SK-N-SH treated with all-trans-retinoic acid at 6 μM for 48 hours (cell line): ENCODE measurements around the gene FAM13A.

Experiments
- BACH2 ChIP-seq: fragments of 250-450 bp; sonication (Bioruptor Pico); IDR thresholded peaks from 2 replicates; pipeline ENCODE4 v1.9.0; 2021; ENCODE audit warnings: mild to moderate bottlenecking, borderline replicate concordance
- ZC3H10 ChIP-seq: fragments of 250-450 bp; sonication (Bioruptor Pico); IDR thresholded peaks from 2 replicates; pipeline ENCODE4 v1.5.1; 2021; ENCODE audit warnings: mild to moderate bottlenecking, moderate library complexity

GRCh38 chr4:88750369-88750768 is 306.6 kb downstream of the FAM13A start:
- no peak for TF ChIP-seq ZC3H10 (CRISPR knock-in tag)
- TF ChIP-seq BACH2 (CRISPR knock-in tag) = no peak
